Cardiac fibroblast (primary cell): Measurements from ENCODE around the gene CDIPT.
"Not testable (repeated sequence)": the region's sequence is repeated elsewhere in the genome, so short reads cannot be mapped to it uniquely, and the experiment has no call there.

Source experiments
- DNase-seq, 2 donors: peaks; one replicate each; pipeline versions ENCODE4 v3.0.0 to v3.0.0-alpha.2; 2010; ENCODE audit warnings: low read depth in 2 of 2
- H3K4me3 ChIP-seq, 2 donors: replicated peaks in 1 of 2; 1 replicate in 1 of 2; 2 replicates in 1 of 2; pipeline ENCODE4 v1.5.1; 2011; ENCODE audit warnings: low read depth in 2 of 2, low read length in 2 of 2, mild to moderate bottlenecking in 2 of 2, moderate library complexity in 1 of 2
- TF ChIP-seq, protein P1 (sequence below): IDR thresholded peaks from one replicate; pipeline ENCODE4 v1.5.1; 2011; ENCODE audit warnings: low read depth, mild to moderate bottlenecking, low read length, inconsistent platforms

CDIPT gene

DNA sequence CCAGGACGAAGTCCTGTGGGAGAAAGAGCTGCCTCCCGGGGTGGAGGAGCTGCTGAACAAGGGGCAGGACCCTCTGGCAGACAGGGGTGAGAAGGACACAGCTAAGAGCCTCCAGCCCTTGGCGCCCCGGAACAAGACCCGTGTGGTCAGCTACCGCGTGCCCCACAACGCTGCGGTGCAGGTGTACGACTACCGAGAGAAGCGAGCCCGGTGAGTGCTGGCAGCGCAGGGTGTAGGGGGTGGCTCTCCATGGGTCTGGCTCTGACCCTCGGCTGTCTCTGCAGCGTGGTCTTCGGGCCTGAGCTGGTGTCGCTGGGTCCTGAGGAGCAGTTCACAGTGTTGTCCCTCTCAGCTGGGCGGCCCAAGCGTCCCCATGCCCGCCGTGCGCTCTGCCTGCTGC, 21.4 kb downstream of the CDIPT start:
- H3K4me3 ChIP-seq: no peak overlapping the region
- no peak for DNase-seq
- TF ChIP-seq, protein P1, sequence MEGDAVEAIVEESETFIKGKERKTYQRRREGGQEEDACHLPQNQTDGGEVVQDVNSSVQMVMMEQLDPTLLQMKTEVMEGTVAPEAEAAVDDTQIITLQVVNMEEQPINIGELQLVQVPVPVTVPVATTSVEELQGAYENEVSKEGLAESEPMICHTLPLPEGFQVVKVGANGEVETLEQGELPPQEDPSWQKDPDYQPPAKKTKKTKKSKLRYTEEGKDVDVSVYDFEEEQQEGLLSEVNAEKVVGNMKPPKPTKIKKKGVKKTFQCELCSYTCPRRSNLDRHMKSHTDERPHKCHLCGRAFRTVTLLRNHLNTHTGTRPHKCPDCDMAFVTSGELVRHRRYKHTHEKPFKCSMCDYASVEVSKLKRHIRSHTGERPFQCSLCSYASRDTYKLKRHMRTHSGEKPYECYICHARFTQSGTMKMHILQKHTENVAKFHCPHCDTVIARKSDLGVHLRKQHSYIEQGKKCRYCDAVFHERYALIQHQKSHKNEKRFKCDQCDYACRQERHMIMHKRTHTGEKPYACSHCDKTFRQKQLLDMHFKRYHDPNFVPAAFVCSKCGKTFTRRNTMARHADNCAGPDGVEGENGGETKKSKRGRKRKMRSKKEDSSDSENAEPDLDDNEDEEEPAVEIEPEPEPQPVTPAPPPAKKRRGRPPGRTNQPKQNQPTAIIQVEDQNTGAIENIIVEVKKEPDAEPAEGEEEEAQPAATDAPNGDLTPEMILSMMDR: no peak

DNA sequence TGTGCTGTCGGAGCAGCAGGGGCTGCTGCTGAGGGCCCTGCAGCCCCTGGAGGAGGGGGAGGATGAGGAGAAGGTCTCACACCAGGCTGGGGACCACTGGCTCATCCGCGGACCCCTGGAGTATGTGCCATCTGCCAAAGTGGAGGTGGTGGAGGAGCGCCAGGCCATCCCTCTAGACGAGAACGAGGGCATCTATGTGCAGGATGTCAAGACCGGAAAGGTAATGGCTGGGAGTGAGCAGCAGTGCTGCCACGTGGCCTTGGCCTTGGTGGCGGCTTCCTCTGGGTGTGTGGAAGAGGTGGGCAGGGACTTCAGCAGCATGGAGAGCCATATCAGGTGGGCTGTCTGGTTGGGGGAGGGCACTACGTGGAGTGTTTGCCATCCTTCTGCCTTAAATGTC, 22.8 kb downstream of the CDIPT start:
- DNase-seq: no peak
- no peak overlapping the region for H3K4me3 ChIP-seq
- TF ChIP-seq, protein P1: no peak

DNA sequence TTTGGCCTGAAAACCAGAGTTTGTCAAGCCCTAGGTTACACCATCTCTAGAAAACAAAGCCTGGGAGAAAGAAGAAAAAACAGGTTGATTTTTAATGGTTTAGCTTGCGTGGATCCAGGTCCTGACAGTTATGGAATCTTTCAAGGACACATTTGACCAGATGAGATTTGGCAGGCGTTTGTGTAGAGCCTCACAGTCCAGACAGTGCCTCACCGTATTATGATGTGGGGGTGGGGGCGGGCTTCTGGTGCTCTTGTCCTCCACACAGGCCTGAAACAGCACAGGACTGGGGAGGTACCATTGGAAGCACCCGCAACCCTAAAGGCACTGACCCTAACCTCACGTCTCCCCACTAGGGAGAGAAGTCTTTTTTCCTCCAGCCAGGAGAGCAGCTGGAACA, 23.2 kb downstream of the CDIPT start:
- TF ChIP-seq, protein P1: no peak
- no peak for DNase-seq
- H3K4me3 ChIP-seq: no peak overlapping the region

DNA sequence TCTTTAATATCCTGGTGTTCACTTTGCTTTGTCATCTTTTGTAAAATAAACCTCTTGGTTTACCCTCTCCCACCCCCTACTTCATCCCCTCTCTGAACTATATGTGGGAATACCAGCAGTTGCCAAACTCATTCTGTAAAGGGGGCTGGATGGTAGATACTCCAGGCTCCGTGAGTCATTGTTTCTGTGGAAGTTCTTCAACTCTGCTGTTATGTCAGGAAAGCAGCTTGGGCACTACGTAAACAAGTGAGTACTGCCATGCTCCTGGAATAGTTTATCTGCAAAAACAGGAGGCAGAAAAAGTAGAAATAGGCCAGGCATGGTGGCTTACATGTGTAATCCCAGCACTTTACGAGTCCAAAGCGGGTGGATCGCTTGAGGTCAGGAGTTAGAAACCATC, 25.2 kb downstream of the CDIPT start:
- no peak for DNase-seq
- H3K4me3 ChIP-seq: no peak overlapping the region
- TF ChIP-seq, protein P1: no peak

DNA sequence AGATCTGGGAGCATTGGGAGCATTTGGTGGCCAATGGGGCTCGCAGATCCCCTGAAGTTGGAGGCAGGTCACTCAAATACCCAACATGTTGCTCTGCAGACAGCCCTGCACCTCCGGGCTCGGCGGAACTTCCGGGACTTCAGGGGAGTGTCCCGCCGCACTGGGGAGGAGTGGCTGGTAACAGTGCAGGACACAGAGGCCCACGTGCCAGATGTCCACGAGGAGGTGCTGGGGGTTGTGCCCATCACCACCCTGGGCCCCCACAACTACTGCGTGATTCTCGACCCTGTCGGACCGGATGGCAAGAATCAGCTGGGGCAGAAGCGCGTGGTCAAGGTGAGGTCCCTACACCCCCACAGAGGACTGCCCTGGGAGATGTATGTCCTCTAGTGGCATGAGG, 26.4 kb downstream of the CDIPT start:
- DNase-seq: no peak
- no peak overlapping the region for H3K4me3 ChIP-seq

DNA sequence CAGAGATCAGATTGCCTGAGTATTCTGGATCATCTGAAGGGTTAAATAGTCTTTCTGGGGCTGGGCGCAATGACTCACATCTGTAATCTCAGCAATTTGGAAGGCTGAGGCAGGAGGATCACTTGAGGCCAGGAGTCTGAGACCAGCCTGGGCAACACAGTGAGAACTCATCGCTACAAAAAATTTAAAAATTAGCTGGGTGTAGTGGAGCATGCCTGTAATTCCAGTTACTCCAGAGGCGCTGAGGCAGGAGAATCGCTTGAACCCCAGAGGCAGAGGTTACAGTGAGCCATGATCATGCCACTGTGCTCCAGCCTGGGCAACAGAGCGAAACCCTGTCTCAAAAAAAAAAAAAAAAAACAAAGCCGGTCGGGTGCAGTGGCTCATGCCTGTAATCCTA, 27.1 kb downstream of the CDIPT start:
- DNase-seq: no peak
- TF ChIP-seq, protein P1: no peak

More for the DNA sequence above, 26.4 kb downstream of the CDIPT start:
- TF ChIP-seq, protein P1: no peak

DNA sequence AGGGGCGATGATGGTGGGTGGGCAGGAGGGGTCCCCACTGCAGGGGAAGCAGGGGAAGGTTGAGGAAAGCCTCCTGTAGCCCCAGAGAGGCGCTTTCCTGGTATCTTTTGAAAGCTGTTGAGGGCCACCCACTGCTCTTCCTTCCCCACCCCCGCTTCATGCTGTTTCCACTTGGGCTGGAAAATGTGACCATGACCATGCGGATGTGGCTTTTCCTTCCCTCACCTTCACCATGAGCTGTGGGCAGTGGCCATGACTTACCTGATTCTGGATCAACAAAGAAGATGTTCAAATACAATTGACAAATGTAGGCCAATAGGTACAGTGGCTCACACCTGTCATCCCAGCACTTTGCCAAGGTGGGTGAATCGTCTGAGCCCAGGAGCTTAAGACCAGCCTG, 28.9 kb downstream of the CDIPT start:
- DNase-seq: no peak
- no peak overlapping the region for H3K4me3 ChIP-seq
- TF ChIP-seq, protein P1: no peak

More for the DNA sequence above, 27.1 kb downstream of the CDIPT start:
- no peak overlapping the region for H3K4me3 ChIP-seq

DNA sequence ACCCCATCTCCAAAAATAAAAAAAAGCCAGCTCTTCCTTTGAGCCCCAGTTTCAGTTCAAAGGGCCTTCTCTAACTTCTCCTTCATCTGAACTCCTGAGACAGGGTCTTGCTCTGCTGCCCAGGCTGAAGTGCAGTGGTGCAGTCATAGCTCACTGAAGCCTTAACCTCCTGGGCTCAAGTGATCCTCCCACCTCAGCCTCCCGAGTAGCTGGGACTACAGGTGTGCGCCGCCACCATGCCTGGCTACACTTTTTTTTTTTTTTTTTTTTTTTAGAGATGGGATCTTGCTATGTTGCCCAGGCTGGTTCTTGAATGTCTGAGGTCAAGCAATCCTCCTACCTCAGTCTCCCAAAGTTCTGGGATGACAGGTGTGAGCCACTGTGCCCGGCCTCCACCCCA, 29.8 kb downstream of the CDIPT start:
- DNase-seq, H3K4me3 ChIP-seq: not testable (repeated sequence)
